Prostate gland (tissue), 2 donors: ENCODE data around the gene COL24A1.

Experiments
- POLR2AphosphoS5 ChIP-seq: sonication (generic); formaldehyde crosslinking; IDR thresholded peaks from one replicate; pipeline ENCODE4 v1.6.1; 2017; ENCODE audit warnings: antibody characterized with exemption
- TF ChIP-seq, protein P1 (sequence below), 4 experiments: fragments of 200-600 bp in 2 of 4; fragments of 450-650 bp in 2 of 4; sonication (generic) in 2 of 4; IDR thresholded peaks; 1 replicate in 3 of 4; 2 replicates in 1 of 4; pipeline ENCODE4 v1.5.1; 2016 to 2019; ENCODE audit warnings: antibody characterized with exemption in 4 of 4, mild to moderate bottlenecking in 2 of 4, moderate library complexity in 2 of 4

- TF ChIP-seq, protein P1, sequence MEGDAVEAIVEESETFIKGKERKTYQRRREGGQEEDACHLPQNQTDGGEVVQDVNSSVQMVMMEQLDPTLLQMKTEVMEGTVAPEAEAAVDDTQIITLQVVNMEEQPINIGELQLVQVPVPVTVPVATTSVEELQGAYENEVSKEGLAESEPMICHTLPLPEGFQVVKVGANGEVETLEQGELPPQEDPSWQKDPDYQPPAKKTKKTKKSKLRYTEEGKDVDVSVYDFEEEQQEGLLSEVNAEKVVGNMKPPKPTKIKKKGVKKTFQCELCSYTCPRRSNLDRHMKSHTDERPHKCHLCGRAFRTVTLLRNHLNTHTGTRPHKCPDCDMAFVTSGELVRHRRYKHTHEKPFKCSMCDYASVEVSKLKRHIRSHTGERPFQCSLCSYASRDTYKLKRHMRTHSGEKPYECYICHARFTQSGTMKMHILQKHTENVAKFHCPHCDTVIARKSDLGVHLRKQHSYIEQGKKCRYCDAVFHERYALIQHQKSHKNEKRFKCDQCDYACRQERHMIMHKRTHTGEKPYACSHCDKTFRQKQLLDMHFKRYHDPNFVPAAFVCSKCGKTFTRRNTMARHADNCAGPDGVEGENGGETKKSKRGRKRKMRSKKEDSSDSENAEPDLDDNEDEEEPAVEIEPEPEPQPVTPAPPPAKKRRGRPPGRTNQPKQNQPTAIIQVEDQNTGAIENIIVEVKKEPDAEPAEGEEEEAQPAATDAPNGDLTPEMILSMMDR (IDR thresholded peaks at IDR 0.05), result no peak
- TF ChIP-seq POLR2AphosphoS5, result no peak
Measured at GRCh38 chr1:85867189-85867588, 289.4 kb downstream of the COL24A1 start.
